ENCODE results near the gene INPP5A.

GRCh38 chr10:132754071-132754470 lies 216.5 kb downstream of the INPP5A start:
- TF ChIP-seq, protein P1, sequence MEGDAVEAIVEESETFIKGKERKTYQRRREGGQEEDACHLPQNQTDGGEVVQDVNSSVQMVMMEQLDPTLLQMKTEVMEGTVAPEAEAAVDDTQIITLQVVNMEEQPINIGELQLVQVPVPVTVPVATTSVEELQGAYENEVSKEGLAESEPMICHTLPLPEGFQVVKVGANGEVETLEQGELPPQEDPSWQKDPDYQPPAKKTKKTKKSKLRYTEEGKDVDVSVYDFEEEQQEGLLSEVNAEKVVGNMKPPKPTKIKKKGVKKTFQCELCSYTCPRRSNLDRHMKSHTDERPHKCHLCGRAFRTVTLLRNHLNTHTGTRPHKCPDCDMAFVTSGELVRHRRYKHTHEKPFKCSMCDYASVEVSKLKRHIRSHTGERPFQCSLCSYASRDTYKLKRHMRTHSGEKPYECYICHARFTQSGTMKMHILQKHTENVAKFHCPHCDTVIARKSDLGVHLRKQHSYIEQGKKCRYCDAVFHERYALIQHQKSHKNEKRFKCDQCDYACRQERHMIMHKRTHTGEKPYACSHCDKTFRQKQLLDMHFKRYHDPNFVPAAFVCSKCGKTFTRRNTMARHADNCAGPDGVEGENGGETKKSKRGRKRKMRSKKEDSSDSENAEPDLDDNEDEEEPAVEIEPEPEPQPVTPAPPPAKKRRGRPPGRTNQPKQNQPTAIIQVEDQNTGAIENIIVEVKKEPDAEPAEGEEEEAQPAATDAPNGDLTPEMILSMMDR (IDR thresholded peaks at IDR 0.05) = no peak
- no peak for TF ChIP-seq EZH2 (IDR thresholded peaks at IDR 0.05; ENCODE audit: borderline replicate concordance, insufficient read depth, low read depth, low read length, poor library complexity, severe bottlenecking)
